Erythroblast (primary cell): ENCODE measurements around the gene FAM83B.
"Not testable (repeated sequence)": the region's sequence is repeated elsewhere in the genome, so short reads cannot be mapped to it uniquely, and the experiment has no call there.

Source experiments
- DNase-seq, 2 experiments: peaks; one replicate each; lab custom pipeline; 2025; lab: John Stamatoyannopoulos, UW
- GATA1 ChIP-seq: IDR thresholded peaks from 2 replicates; pipeline ENCODE4 v1.6.1; 2011; ENCODE audit warnings: low read depth, mild to moderate bottlenecking, control low read depth, low read length, moderate library complexity
- POLR2A ChIP-seq: IDR thresholded peaks from 2 replicates; pipeline ENCODE4 v1.6.1; 2011; ENCODE audit warnings: mild to moderate bottlenecking, low read length

Gene FAM83B

GRCh38 chr6:54846243-54846856 lies at the start of gene FAM83B:
Gene FAM83B (plus strand): TSS chr6:54846771. CDS start chr6:54870247, 23,476 bp downstream.
- no peak for DNase-seq
- no peak for TF ChIP-seq GATA1
- TF ChIP-seq POLR2A: no peak

- DNase-seq: not testable (repeated sequence)
Measured at GRCh38 chr6:54796918-54797317, 49.7 kb upstream of the FAM83B start.

- DNase-seq: no peak
- no peak for TF ChIP-seq GATA1
- TF ChIP-seq POLR2A: no peak
Measured at GRCh38 chr6:54800050-54800600, 46.4 kb upstream of the FAM83B start.

GRCh38 chr6:54801244-54801643 lies 45.3 kb upstream of the FAM83B start:
- TF ChIP-seq GATA1 (no peak), POLR2A (no peak)
- DNase-seq: no peak

- TF ChIP-seq GATA1: no peak
- TF ChIP-seq POLR2A: no peak
- DNase-seq: peak in 1 of 2 experiments; percentile 1
Measured at GRCh38 chr6:54801669-54802068, 44.9 kb upstream of the FAM83B start.

- no peak for DNase-seq
- TF ChIP-seq GATA1 (no peak), POLR2A (no peak)
Measured at GRCh38 chr6:54802775-54803634, 43.6 kb upstream of the FAM83B start.

GRCh38 chr6:54805077-54805476 lies 41.5 kb upstream of the FAM83B start:
- TF ChIP-seq GATA1 (no peak), POLR2A (no peak)
- DNase-seq: no peak

- no peak for DNase-seq
- TF ChIP-seq POLR2A: no peak
- no peak for TF ChIP-seq GATA1
Measured at GRCh38 chr6:54810147-54810546, 36.4 kb upstream of the FAM83B start.

- TF ChIP-seq POLR2A (no peak), GATA1 (no peak)
- no peak for DNase-seq
Measured at GRCh38 chr6:54813892-54814291, 32.7 kb upstream of the FAM83B start.

- TF ChIP-seq GATA1: no peak
- TF ChIP-seq POLR2A: no peak
- no peak for DNase-seq
Measured at GRCh38 chr6:54817236-54817635, 29.3 kb upstream of the FAM83B start.

- no peak for TF ChIP-seq GATA1
- no peak for TF ChIP-seq POLR2A
- DNase-seq: no peak
Measured at GRCh38 chr6:54817834-54818233, 28.7 kb upstream of the FAM83B start.

- DNase-seq: not testable (repeated sequence)
Measured at GRCh38 chr6:54824225-54824624, 22.3 kb upstream of the FAM83B start.

GRCh38 chr6:54827010-54827409 lies 19.6 kb upstream of the FAM83B start:
- no peak for DNase-seq
- TF ChIP-seq POLR2A (no peak), GATA1 (no peak)

GRCh38 chr6:54830216-54830615 lies 16.4 kb upstream of the FAM83B start:
- no peak for TF ChIP-seq GATA1
- TF ChIP-seq POLR2A: no peak
- DNase-seq: no peak
